GM21381 (cell line): ENCODE data around the gene DYSF.

Source experiments
- ATAC-seq: cut with Tn5 transposase; IDR thresholded peaks from one replicate; pipeline ENCODE4 v1.9.1; 2021; ENCODE audit warnings: mild to moderate bottlenecking, moderate library complexity; ENCODE audit not compliant: unreplicated experiment

DYSF gene

DNA sequence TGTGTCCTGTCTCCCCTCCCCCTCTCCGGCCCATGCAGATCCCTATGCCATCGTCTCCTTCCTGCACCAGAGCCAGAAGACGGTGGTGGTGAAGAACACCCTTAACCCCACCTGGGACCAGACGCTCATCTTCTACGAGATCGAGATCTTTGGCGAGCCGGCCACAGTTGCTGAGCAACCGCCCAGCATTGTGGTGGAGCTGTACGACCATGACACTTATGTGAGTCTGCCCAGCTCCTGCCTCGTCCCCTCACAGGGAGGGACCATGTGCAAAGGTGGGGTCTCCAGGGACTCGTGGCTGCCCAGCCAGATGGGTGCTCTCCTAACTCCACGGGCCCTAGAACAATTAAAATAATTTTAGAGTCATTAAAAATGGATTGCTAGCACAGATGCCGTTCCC lies 145.2 kb downstream of the DYSF start:
- ATAC-seq = no peak

DNA sequence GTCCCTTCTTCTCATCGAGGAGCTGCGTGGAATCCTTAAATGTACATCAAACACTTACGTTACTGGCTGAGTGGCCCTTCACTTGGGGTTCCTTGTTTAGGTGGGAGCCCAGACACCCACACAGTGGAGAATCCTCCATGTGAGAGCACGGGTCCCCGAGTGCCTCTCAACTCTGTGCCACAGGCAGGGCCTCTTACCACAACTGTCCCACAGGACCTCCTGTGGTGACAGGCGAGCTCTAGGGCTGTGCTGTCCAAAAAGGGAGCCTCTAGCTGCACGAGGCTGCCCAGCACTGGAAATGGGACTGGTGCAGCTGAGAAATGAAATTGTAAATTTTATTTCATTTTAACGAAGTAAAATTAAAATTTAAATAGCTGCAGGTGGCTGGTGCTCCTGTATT lies 145.7 kb downstream of the DYSF start:
- no peak for ATAC-seq

DNA sequence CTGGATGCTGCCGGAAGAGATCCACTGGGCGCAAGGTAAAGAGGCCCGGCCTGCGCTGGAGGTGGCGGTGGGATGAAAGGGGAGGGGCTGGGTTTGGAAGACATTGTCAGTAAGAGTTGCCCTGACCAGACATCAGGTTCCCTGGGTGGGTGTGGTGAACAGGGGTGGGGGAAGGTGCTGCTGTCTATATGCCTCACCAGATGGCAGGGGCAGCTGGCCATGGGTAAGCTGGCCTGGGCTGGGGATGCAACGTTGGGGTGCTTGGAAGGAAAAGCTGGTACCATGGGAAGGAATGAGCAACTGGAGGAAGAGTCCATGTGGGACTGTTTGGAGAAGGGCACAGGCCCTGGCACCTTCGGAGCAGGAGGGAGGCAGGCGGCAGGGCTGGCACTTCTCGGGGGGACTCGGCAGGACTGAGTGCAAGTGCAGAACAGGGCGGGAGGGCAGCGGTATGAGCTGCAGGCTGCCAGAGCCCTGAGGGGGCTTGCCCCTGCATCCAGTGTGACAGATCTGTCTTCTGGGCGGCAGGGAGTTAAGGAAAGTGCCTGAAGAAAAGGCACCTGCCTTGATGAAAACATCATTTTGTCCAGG lies 146.4 kb downstream of the DYSF start:
- ATAC-seq = no peak

DNA sequence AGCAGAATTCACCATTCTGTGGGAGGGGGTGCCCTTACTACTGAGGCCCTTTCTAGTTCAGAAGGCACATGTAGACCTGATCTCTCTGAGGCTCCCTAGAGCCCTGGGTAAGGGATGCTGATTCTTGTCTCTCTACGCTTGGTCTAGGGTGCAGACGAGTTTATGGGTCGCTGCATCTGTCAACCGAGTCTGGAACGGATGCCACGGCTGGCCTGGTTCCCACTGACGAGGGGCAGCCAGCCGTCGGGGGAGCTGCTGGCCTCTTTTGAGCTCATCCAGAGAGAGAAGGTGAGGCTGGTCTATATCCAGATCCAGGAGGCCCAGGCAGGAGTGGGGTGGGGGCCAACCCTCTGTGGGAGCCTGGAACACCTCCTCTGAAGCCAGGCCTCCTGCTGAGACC lies 147.2 kb downstream of the DYSF start:
- ATAC-seq = no peak

DNA sequence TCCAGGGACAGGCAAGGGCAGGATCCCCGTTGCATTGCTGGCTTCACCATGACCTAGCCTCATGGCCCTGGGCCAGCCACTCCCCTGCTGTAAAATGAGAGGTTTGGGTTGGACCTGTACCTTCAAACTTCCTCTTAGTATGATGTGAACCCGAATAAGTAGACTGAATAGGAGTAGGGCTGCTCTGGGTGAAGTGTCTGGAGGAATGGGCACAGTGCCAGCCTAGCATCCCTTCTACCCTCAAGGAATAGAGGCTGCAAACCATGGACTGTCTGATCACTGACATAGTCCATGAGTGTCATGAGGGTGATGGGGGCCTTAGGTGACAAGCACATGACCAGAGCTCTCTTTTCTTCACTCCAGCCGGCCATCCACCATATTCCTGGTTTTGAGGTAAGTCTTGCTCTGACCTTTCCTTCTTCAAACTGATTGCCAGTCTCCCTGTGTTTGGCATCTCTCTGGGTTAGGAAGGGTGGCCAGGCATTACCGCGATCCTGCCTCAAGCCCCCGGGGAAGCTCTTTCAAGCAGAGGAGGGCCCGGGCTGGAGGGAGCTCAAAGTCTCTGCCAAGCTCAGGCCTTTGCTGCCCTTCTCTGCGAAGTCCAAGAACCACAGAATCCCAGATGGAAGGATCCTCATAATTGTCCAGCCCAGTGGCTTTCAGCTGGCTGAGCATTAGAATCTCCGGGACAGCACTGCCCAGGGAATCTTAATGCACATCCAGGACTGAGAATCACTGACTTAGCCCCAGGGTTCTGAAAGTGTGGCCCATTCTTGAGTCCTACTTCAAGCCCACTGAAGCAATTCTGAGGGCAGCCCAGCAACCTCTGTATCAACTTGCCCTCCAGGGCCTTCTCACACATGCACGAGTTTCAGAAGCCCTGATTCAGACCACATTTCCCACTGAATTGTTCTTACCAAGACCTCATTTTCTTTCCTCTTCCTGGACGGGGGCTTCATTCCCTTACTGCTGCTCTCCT lies 148.1 kb downstream of the DYSF start:
- no peak for ATAC-seq

DNA sequence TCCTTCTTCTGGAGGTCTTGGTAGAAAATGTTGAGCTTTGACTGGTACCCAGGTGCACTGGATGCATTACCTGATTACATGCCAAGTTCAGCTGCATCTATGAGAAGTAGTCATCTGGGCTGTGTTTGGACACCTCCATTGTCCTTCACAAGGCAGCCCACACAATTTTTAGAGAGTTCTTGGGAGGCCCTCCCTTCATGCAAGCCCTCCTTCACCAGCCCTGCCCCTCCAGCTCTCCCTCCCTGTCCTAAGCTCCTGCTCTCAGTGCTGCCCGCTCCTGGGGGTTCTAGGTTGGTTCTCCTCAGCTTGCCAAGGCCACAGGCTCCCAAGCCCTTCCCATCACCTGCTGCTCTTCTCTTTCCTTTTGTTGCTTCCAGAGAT lies 148.7 kb downstream of the DYSF start:
- ATAC-seq = no peak

GRCh38 chr2:71602581-71602980 lies 149.2 kb downstream of the DYSF start:
- no peak for ATAC-seq

- ATAC-seq = no peak
Observed at GRCh38 chr2:71603311-71603811, 150.0 kb downstream of the DYSF start.

DNA sequence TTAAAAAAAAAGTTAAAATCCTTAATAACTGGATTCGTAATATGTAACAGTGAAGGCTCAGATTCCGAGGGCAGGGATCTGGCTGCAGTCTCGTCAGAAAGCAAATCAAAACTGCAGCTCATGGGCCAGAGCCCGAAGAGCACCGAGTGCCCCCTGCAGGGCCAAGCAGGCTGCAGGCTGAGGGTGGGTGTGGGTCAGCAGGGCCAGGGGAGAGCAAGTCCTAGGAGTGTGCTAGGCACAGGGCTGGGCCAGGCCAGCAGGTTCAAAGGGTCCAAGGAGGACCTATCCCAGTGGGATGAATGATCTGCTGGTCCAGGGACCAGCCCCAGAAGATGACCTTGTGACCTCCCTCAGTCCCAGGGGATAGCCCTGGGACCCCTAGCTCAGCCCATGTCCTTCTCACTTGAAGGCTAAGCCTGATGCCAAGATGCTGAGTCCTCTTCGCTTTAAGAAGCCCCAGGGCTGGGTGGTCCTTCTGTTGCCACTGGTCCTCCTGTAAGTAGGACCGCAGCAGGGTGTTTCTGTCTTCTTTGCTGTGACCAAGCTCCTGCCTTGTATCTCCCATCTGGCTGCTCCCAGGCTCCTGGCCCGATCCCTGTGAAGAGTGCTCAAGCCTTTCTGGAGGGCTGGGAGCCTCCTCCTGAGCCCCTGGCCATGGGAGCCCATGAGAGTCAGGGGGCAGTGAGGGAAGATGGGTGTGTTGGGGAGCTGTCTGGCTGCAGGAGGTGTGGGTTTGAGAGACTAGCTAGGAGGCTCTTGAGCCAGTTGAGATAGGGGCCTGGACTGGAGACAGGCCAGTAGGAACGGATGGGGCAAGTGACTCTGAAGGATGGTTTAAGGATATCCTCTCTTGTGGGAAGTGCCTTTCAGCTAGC lies 150.7 kb downstream of the DYSF start:
- no peak for ATAC-seq

DNA sequence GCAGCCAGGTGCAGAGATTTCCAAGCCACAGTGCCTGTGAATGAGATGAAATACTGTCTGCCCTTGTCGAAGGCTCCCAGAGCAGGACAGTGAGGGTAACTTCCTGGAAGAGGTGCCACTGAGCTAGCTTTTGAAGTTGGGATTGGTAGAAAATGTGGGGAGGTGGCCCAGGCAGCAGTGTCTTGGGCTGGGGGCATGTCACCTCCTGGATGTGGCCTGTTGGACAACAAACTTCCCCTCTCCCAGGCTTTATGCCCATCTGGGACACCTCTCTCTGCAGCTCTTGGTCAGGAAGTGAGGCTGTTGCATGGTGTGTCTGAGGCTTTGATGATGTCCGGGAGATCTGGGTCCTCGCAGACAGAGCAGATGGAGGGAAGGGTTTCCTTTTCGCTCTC lies 151.4 kb downstream of the DYSF start:
- ATAC-seq = no peak

DNA sequence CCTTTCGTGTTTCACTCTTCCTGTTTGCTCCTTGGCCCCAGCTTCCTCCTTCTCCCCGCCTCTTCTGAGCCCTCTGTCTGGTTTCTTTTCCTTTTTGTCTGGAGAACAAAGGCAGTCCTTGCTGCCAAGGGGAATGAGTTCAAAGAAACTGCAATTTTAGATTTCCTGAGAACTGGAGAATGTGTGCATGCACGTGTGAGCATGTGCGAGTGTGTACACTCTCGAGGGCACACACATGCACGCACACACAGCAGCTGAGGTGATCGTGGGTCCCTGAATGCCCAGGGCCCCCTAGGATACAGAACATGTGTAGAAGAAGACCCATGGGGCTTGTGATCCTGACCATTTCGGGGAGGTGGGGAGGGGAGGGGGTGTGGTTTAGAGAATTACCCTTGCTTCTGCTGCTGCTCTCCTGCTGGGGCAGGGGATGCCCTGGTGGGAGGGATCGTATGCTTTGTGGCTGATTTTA lies 151.8 kb downstream of the DYSF start:
- no peak for ATAC-seq

- no peak for ATAC-seq
Observed at GRCh38 chr2:71605781-71606241, 152.4 kb downstream of the DYSF start.

- no peak for ATAC-seq
Observed at GRCh38 chr2:71606244-71606643, 152.9 kb downstream of the DYSF start.

GRCh38 chr2:71607151-71607889 lies 154.0 kb downstream of the DYSF start:
- ATAC-seq = no peak

DNA sequence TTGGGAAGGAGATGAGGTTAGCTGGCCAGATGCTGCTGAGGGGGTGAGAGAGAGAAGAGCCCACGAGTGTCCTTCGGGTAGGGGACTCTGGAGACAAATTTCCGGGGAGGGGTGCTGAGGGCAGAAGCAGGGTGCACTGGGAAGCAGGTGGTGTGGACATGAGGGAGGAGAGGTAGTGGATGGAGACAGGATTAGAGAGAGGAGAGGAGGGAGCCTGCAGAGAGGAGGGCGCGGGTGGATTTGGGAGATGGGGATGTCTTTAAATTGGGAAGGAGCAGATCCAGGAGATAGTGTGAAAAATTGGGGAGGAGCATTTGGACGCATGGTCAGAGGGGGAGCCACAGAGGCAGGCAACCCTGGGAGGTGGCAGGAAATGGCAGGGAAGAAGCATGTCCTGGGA lies 154.7 kb downstream of the DYSF start:
- ATAC-seq = no peak

DNA sequence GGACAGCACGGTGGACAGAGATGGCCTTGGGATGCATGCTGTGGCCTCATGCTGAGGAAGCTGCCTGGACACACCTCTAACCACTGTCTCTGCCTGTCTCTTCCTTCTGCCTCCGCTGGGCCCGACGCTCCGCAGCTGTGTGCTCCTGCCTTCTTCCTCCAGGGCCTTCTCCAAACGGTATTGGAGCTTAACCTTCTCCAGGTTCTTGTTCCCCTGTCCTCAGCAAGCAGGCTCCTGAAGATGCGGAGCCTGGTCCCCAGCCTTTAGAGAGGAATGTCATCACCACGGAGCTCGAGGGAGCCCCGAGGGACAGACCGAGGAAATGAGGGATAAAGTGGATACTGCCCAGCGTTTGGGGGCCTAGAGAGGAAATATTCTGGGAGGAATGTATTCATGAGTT lies 155.1 kb downstream of the DYSF start:
- no peak for ATAC-seq

- no peak for ATAC-seq
Observed at GRCh38 chr2:71609029-71609428, 155.7 kb downstream of the DYSF start.

GRCh38 chr2:71609441-71609840 lies 156.1 kb downstream of the DYSF start:
- ATAC-seq = no peak

DNA sequence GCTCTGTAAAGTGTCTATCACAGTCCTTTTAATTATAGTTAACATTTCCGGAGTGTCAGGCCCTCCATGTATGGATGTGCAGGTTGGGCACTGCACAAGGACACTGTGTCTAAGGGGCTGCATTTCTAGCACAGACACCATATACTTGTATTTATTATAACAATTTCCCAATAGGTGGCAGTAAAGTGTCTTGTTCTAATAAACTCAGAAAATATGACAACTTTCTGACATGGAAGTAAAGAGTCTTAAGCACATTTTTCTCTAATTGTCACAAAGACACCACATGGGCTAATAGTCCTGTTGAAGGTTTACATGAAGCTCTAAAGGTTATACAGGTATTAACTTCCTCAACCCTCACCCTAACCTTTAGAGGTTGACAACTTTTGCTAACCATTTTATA lies 156.6 kb downstream of the DYSF start:
- no peak for ATAC-seq

- no peak for ATAC-seq
Observed at GRCh38 chr2:71610671-71611070, 157.3 kb downstream of the DYSF start.
